Measurements from ENCODE around the gene ICAM3.

DNA sequence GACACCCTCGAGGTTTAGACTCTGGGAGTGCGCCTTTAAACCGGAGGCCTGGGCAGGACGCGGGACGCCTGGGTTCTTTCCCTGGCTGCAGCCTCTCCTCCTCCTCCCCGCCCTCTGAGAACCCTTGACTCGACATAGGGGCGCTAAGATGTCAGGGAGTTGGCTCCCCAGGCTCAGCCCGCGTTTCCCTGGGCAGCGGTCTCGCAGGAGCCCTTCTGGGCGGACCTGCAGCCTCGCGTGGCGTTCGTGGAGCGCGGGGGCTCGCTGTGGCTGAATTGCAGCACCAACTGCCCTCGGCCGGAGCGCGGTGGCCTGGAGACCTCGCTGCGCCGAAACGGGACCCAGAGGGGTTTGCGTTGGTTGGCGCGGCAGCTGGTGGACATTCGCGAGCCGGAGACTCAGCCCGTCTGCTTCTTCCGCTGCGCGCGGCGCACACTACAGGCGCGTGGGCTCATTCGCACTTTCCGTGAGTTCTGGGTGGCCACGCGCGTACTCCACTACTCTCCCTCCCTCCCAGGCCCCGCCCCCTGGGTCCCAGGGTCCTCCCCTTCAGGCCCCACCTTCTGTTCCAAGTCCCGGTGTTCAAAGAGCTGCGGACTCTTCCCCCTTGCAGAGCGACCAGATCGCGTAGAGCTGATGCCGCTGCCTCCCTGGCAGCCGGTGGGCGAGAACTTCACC, 48.4 kb downstream of the ICAM3 start:
- 0 out of 2 replicates have a peak, but pooled peaks have one; percentile 27 for TF ChIP-seq TAF1 (IDR thresholded peaks at IDR 0.05; ENCODE audit: low read depth)
- TF ChIP-seq EP300 (IDR thresholded peaks at IDR 0.05; ENCODE audit: borderline replicate concordance): no peak; the same call in 1 of the 2 replicates
- no peak for TF ChIP-seq CEBPB (IDR thresholded peaks at IDR 0.05)
- TF ChIP-seq, protein P1, sequence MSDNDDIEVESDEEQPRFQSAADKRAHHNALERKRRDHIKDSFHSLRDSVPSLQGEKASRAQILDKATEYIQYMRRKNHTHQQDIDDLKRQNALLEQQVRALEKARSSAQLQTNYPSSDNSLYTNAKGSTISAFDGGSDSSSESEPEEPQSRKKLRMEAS (IDR thresholded peaks at IDR 0.05): no peak; the same call in none of the 2 replicates
- no peak for TF ChIP-seq FOXM1 (IDR thresholded peaks at IDR 0.05; ENCODE audit: borderline replicate concordance, low read depth)
- no peak for TF ChIP-seq YY1 (IDR thresholded peaks at IDR 0.05; ENCODE audit: low read depth)
- TF ChIP-seq CREB1 (IDR thresholded peaks at IDR 0.05; ENCODE audit: low read depth): no peak

Data from Ishikawa (cell line).